HG03439 (cell line): Measurements from ENCODE around the gene CFAP46.
"Not testable (repeated sequence)": the region's sequence is repeated elsewhere in the genome, so short reads cannot be mapped to it uniquely, and the experiment has no call there.

Experiments
- ATAC-seq: cut with Tn5 transposase; IDR thresholded peaks from one replicate; pipeline ENCODE4 v1.9.1; 2021; ENCODE audit warnings: mild to moderate bottlenecking, moderate library complexity; ENCODE audit not compliant: unreplicated experiment

The CFAP46 gene

GRCh38 chr10:132793213-132793612 lies 149.2 kb downstream of the CFAP46 start:
- no peak for ATAC-seq

GRCh38 chr10:132792796-132793195 lies 149.6 kb downstream of the CFAP46 start:
- no peak for ATAC-seq

- ATAC-seq, result not testable (repeated sequence)
Observed at GRCh38 chr10:132792099-132792498, 150.3 kb downstream of the CFAP46 start.

- ATAC-seq, result no peak
Observed at GRCh38 chr10:132790934-132791829, 151.2 kb downstream of the CFAP46 start.

GRCh38 chr10:132790470-132790869 lies 151.9 kb downstream of the CFAP46 start:
- no peak for ATAC-seq

- no peak for ATAC-seq
Observed at GRCh38 chr10:132789659-132790148, 152.7 kb downstream of the CFAP46 start.

GRCh38 chr10:132788831-132789219 lies 153.5 kb downstream of the CFAP46 start:
- ATAC-seq, result no peak

- no peak for ATAC-seq
Observed at GRCh38 chr10:132788180-132788830, 154.1 kb downstream of the CFAP46 start.

GRCh38 chr10:132787495-132788179 lies 154.7 kb downstream of the CFAP46 start:
- ATAC-seq, result no peak

GRCh38 chr10:132786884-132787494 lies 155.4 kb downstream of the CFAP46 start:
- no peak for ATAC-seq

GRCh38 chr10:132786476-132786883 lies 155.9 kb downstream of the CFAP46 start:
- no peak for ATAC-seq

- no peak for ATAC-seq
Observed at GRCh38 chr10:132785723-132786475, 156.5 kb downstream of the CFAP46 start, which contains the start of gene NKX6-2. TSS of gene NKX6-2 (minus strand) at chr10:132786147. CDS start at chr10:132785948, 199 bp downstream.

GRCh38 chr10:132784866-132785722 lies 157.3 kb downstream of the CFAP46 start:
- no peak for ATAC-seq

GRCh38 chr10:132783940-132784865 lies 158.2 kb downstream of the CFAP46 start:
- no peak for ATAC-seq

- ATAC-seq, result no peak
Observed at GRCh38 chr10:132783165-132783939, 159.0 kb downstream of the CFAP46 start.

GRCh38 chr10:132781556-132781955 lies 160.8 kb downstream of the CFAP46 start:
- ATAC-seq, result no peak

GRCh38 chr10:132780356-132780755 lies 162.0 kb downstream of the CFAP46 start:
- ATAC-seq, result no peak
